ENCODE results near the gene KRT82. TPM values are rescaled to one million over a fixed set of nuclear protein-coding genes. Genes with fewer than 3 reads are reported as not detected.

KRT82 gene
- total RNA-seq, 1 donor from 2014 or later = not detected

GRCh38 chr12:52434081-52434733 lies 28.1 kb upstream of the KRT82 start, which contains the start of gene KRT75:
Gene KRT75 (minus strand): TSS chr12:52434371. CDS start chr12:52434304, 67 bp downstream.
- intact Hi-C loops (cut with micrococcal nuclease) = no loop called here
- CTCF ChIA-PET = no interaction called here
- no peaks in the 10 kb centered on the region for H3K9me3 Mint-ChIP-seq

DNA sequence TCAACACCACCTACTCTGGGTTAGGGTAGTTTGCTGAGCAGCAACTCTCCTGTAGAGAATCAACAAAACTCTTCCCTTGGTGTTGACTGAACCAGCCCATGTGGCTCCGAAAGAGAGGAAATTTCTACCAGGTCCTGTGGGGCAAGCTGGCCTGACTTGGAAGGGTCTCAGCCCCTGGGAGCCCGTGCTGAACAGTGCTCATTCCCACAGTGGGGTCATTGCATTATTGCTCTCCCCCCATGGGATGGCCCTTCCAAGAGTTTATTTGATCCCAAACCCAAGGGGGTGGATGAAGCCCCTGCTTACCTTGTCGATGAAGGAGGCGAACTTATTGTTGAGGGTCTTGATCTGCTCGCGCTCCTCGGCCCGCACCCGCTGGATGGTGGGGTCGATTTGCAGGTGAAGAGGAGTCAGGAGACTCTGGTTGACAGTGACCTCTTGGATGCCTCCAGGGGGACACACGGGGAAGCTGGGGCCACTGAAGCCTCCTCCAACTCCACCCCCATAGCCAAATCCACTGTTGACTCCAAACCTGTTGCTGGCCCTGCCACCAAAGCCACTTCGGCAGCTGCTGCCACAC lies 27.5 kb upstream of the KRT82 start:
- DNase-seq (no peak), ATAC-seq (ENCODE audit: low read depth) (no peak)
- TF ChIP-seq, protein P1, sequence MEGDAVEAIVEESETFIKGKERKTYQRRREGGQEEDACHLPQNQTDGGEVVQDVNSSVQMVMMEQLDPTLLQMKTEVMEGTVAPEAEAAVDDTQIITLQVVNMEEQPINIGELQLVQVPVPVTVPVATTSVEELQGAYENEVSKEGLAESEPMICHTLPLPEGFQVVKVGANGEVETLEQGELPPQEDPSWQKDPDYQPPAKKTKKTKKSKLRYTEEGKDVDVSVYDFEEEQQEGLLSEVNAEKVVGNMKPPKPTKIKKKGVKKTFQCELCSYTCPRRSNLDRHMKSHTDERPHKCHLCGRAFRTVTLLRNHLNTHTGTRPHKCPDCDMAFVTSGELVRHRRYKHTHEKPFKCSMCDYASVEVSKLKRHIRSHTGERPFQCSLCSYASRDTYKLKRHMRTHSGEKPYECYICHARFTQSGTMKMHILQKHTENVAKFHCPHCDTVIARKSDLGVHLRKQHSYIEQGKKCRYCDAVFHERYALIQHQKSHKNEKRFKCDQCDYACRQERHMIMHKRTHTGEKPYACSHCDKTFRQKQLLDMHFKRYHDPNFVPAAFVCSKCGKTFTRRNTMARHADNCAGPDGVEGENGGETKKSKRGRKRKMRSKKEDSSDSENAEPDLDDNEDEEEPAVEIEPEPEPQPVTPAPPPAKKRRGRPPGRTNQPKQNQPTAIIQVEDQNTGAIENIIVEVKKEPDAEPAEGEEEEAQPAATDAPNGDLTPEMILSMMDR (IDR thresholded peaks at IDR 0.05) = no peak
- no peak overlapping the region for H3K27ac Mint-ChIP-seq
- H3K4me1 Mint-ChIP-seq = no peaks in the 10 kb centered on the region
- peaks cover 19% of the 10 kb centered on the region for H3K27me3 Mint-ChIP-seq
- H3K36me3 Mint-ChIP-seq (ENCODE audit: low read depth) = no peaks in the 10 kb centered on the region
- ChIA-PET CTCF (no interaction called here), POLR2A (no interaction called here)
- intact Hi-C loops (cut with micrococcal nuclease) = no loop called here
- H3K9me3 Mint-ChIP-seq = no peaks in the 10 kb centered on the region
- H3K4me3 Mint-ChIP-seq = no peak overlapping the region

More at GRCh38 chr12:52434081-52434733, 28.1 kb upstream of the KRT82 start, which contains the start of gene KRT75:
- H3K36me3 Mint-ChIP-seq (ENCODE audit: low read depth) = no peaks in the 10 kb centered on the region
- no peak within 1 kb of the TSS for H3K27ac Mint-ChIP-seq
- ATAC-seq (ENCODE audit: low read depth) = no peak
- TF ChIP-seq, protein P1 (IDR thresholded peaks at IDR 0.05) = no peak
- H3K4me3 Mint-ChIP-seq = no peak within 1 kb of the TSS
- POLR2A ChIA-PET = no interaction called here
- no peaks in the 10 kb centered on the region for H3K4me1 Mint-ChIP-seq
- peaks cover 15% of the 10 kb centered on the region for H3K27me3 Mint-ChIP-seq
- no peak for DNase-seq

- intact Hi-C loops (cut with micrococcal nuclease) = no loop called here
- ChIA-PET CTCF (no interaction called here), POLR2A (no interaction called here)
- DNase-seq = no peak
- Mint-ChIP-seq H3K4me1 (no peaks in the 10 kb centered on the region), H3K27ac (no peak overlapping the region), H3K36me3 (ENCODE audit: low read depth) (no peaks in the 10 kb centered on the region), H3K4me3 (no peak overlapping the region), H3K27me3 (peaks cover 19% of the 10 kb centered on the region), H3K9me3 (no peaks in the 10 kb centered on the region)
- TF ChIP-seq, protein P1 (IDR thresholded peaks at IDR 0.05) = no peak
- ATAC-seq (ENCODE audit: low read depth) = no peak
Observed at GRCh38 chr12:52432559-52433207, 26.5 kb upstream of the KRT82 start.

DNA sequence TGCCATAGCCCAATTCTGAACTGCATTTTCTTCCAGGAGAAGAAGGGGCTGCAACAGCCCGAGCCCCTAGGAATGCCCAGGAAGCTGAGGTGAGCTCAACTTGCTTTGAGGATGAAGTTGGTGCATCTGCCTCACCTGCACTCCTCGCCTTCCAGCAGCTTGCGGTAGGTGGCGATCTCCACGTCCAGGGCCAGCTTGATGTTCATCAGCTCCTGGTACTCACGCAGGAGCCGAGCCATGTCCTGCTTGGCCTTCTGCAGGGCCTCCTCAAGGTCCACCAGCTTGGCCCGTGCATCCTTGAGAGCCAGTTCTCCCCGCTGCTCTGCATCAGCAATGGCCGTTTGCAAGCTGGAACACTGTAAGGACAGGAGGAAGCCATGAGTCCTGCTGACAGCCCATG lies 22.0 kb upstream of the KRT82 start:
- no peak overlapping the region for H3K4me3 Mint-ChIP-seq
- ATAC-seq (ENCODE audit: low read depth) (no peak), DNase-seq (no peak)
- POLR2A ChIA-PET = no interaction called here
- H3K4me1 Mint-ChIP-seq = no peaks in the 10 kb centered on the region
- H3K27ac Mint-ChIP-seq = no peak overlapping the region
- TF ChIP-seq, protein P1 (IDR thresholded peaks at IDR 0.05) = no peak
- no peaks in the 10 kb centered on the region for H3K9me3 Mint-ChIP-seq
- CTCF ChIA-PET = no interaction called here
- intact Hi-C loops (cut with micrococcal nuclease) = no loop called here
- H3K27me3 Mint-ChIP-seq = peaks cover 12% of the 10 kb centered on the region
- H3K36me3 Mint-ChIP-seq (ENCODE audit: low read depth) = no peaks in the 10 kb centered on the region

- POLR2A ChIA-PET = interaction anchor here (1.1 kb wide), 1 partner anchor 11 kb away, joined by 3 read pairs; no protein-coding TSS in a partner anchor
- Mint-ChIP-seq H3K27me3 (peaks cover 13% of the 10 kb centered on the region), H3K9me3 (no peaks in the 10 kb centered on the region), H3K36me3 (ENCODE audit: low read depth) (no peaks in the 10 kb centered on the region), H3K27ac (no peak overlapping the region), H3K4me3 (no peak overlapping the region), H3K4me1 (no peaks in the 10 kb centered on the region)
- DNase-seq = no peak
- intact Hi-C loops (cut with micrococcal nuclease) = no loop called here
- CTCF ChIA-PET = no interaction called here
- TF ChIP-seq, protein P1 (IDR thresholded peaks at IDR 0.05) = no peak
- no peak for ATAC-seq (ENCODE audit: low read depth)
Observed at GRCh38 chr12:52427083-52427482, 20.9 kb upstream of the KRT82 start.
